GM12878 (cell line): ENCODE results near the gene CYSTM1.

Source experiments
- CREB1 ChIP-seq: IDR thresholded peaks from 2 replicates; pipeline ENCODE4 v1.6.1; 2012; ENCODE audit warnings: low read depth, mild to moderate bottlenecking, inconsistent platforms
- ESRRA ChIP-seq: IDR thresholded peaks from 2 replicates; pipeline ENCODE4 v1.6.1; 2012; ENCODE audit warnings: mild to moderate bottlenecking, low read length, improper control_type of control experiment
- EZH2 ChIP-seq: IDR thresholded peaks from 2 replicates; pipeline ENCODE4 v1.6.1; 2012; ENCODE audit warnings: low read depth, mild to moderate bottlenecking, control low read depth, inconsistent platforms, low read length, borderline replicate concordance; ENCODE audit not compliant: control insufficient read depth
- JUNB ChIP-seq: IDR thresholded peaks from 2 replicates; pipeline ENCODE4 v1.6.1; 2016; ENCODE audit warnings: antibody characterized with exemption, mild to moderate bottlenecking
- POLR2A ChIP-seq: IDR thresholded peaks from 2 replicates; pipeline ENCODE4 v1.6.1; 2011; ENCODE audit warnings: low read depth, mild to moderate bottlenecking, low read length
- RAD51 ChIP-seq: fragments of 450-650 bp; IDR thresholded peaks from 2 replicates; pipeline ENCODE4 v1.6.1; 2016; ENCODE audit warnings: moderate library complexity, mild to moderate bottlenecking, inconsistent platforms
- TAF1 ChIP-seq: IDR thresholded peaks from 2 replicates; pipeline ENCODE4 v1.6.1; 2011; ENCODE audit warnings: mild to moderate bottlenecking, low read depth, low read length, borderline replicate concordance
- TF ChIP-seq, protein P1 (sequence below): fragments of 450-650 bp; formaldehyde crosslinking; IDR thresholded peaks from 2 replicates; pipeline ENCODE4 v1.5.0; 2022; ENCODE audit warnings: mild to moderate bottlenecking, missing genetic modification characterization
- TF ChIP-seq, protein P2 (sequence below), 3 experiments: IDR thresholded peaks in 2 of 3; conservative IDR thresholded peaks in 1 of 3; 2 replicates each; pipeline ENCODE4 v1.5.1; 2011; ENCODE audit warnings: low read depth in 3 of 3, low read length in 3 of 3, mild to moderate bottlenecking in 3 of 3, control low read depth in 2 of 3, moderate library complexity in 2 of 3, inconsistent platforms in 1 of 3, mixed read lengths in 1 of 3; ENCODE audit not compliant: control insufficient read depth in 2 of 3, insufficient read depth in 1 of 3; ENCODE audit errors: extremely low read depth in 1 of 3
- TF ChIP-seq, protein P3 (sequence below): IDR thresholded peaks from 2 replicates; pipeline ENCODE4 v1.6.1; 2012; ENCODE audit warnings: low read length, inconsistent platforms

DNA sequence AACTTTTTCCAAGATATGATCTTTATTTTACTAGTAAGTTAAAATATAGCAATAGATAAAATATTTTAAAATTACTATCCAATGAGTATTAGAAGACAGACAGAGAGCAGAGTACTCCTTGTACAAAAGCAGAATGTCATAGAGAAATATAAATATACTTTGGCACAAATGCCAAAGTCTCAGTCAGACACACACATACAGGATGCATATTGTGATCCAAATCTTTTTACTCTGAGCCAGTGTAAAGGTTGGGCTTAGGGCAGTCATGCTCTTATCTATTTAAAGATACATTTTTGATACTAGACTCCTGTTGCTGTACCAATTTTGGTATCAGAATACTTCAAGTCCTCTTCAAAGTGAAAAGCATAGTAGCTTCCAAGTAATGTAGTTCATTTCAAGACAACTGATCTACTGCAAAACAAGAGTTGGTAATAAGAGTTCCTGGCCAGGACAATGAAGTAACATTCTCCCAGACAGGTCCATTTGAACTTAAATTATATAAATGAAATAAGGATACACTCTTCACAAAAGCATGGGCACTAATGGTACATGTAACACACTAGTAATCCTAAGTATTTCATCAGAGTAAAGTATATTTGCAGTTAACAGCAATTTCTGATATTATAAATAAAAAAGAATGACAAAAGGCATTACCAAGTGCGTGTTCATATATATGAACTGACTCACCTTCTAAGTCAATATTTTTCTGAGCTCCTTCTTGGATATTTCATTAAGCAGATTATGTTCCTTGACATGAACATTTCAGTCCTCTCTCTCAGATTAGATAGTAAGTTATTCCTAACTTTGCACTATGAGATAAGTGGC lies 117.4 kb downstream of the CYSTM1 start:
- TF ChIP-seq JUNB (no peak), ESRRA (no peak), TAF1 (no peak), POLR2A (no peak), CREB1 (no peak), EZH2 (no peak), RAD51 (no peak)
- TF ChIP-seq, protein P1, sequence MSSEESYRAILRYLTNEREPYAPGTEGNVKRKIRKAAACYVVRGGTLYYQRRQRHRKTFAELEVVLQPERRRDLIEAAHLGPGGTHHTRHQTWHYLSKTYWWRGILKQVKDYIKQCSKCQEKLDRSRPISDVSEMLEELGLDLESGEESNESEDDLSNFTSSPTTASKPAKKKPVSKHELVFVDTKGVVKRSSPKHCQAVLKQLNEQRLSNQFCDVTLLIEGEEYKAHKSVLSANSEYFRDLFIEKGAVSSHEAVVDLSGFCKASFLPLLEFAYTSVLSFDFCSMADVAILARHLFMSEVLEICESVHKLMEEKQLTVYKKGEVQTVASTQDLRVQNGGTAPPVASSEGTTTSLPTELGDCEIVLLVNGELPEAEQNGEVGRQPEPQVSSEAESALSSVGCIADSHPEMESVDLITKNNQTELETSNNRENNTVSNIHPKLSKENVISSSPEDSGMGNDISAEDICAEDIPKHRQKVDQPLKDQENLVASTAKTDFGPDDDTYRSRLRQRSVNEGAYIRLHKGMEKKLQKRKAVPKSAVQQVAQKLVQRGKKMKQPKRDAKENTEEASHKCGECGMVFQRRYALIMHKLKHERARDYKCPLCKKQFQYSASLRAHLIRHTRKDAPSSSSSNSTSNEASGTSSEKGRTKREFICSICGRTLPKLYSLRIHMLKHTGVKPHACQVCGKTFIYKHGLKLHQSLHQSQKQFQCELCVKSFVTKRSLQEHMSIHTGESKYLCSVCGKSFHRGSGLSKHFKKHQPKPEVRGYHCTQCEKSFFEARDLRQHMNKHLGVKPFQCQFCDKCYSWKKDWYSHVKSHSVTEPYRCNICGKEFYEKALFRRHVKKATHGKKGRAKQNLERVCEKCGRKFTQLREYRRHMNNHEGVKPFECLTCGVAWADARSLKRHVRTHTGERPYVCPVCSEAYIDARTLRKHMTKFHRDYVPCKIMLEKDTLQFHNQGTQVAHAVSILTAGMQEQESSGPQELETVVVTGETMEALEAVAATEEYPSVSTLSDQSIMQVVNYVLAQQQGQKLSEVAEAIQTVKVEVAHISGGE = no peak
- TF ChIP-seq, protein P2, sequence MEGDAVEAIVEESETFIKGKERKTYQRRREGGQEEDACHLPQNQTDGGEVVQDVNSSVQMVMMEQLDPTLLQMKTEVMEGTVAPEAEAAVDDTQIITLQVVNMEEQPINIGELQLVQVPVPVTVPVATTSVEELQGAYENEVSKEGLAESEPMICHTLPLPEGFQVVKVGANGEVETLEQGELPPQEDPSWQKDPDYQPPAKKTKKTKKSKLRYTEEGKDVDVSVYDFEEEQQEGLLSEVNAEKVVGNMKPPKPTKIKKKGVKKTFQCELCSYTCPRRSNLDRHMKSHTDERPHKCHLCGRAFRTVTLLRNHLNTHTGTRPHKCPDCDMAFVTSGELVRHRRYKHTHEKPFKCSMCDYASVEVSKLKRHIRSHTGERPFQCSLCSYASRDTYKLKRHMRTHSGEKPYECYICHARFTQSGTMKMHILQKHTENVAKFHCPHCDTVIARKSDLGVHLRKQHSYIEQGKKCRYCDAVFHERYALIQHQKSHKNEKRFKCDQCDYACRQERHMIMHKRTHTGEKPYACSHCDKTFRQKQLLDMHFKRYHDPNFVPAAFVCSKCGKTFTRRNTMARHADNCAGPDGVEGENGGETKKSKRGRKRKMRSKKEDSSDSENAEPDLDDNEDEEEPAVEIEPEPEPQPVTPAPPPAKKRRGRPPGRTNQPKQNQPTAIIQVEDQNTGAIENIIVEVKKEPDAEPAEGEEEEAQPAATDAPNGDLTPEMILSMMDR (IDR thresholded peaks at IDR 0.05 in 2 of 3, conservative IDR thresholded peaks at IDR 0.05 in 1 of 3; ENCODE audit: control insufficient read depth in 2 of 3, extremely low read depth in 1 of 3, insufficient read depth in 1 of 3, low read depth in 3 of 3, low read length in 3 of 3) = no peak
- TF ChIP-seq, protein P3, sequence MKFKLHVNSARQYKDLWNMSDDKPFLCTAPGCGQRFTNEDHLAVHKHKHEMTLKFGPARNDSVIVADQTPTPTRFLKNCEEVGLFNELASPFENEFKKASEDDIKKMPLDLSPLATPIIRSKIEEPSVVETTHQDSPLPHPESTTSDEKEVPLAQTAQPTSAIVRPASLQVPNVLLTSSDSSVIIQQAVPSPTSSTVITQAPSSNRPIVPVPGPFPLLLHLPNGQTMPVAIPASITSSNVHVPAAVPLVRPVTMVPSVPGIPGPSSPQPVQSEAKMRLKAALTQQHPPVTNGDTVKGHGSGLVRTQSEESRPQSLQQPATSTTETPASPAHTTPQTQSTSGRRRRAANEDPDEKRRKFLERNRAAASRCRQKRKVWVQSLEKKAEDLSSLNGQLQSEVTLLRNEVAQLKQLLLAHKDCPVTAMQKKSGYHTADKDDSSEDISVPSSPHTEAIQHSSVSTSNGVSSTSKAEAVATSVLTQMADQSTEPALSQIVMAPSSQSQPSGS = no peak
